Activated CD4-positive, alpha-beta T cell treated with anti-CD3 and anti-CD28 coated beads, Interleukin-2, amount 50 U/mL, for 16 hours (primary cell): Measurements from ENCODE around the gene TMEM132D.

ENCODE experiments used
- DNase-seq: peaks from one replicate; pipeline ENCODE4 v3.0.0-alpha.2; 2020

The TMEM132D gene

GRCh38 chr12:129635021-129635685 lies 268.7 kb downstream of the TMEM132D start:
- no peak for DNase-seq

GRCh38 chr12:129631316-129631715 lies 272.5 kb downstream of the TMEM132D start:
- no peak for DNase-seq

DNA sequence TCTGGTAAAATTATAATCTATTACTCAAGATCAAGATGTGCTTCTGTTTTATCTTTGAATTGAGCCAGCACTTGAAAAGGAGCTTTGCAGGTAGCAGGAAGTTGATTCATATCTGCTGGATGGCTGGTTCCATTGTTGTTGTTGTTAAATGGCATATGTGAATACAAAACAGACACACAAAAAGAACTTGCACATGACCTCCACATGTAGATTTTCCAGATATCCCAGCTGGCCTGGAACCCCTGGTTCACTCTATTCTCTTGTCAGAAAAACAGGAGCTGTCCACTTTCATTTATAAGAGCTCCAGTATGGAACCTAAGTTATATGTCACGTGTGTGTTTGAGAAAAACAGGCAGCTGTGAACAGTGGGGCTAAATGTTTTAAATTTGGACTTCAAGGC lies 273.9 kb downstream of the TMEM132D start:
- DNase-seq: no peak

DNA sequence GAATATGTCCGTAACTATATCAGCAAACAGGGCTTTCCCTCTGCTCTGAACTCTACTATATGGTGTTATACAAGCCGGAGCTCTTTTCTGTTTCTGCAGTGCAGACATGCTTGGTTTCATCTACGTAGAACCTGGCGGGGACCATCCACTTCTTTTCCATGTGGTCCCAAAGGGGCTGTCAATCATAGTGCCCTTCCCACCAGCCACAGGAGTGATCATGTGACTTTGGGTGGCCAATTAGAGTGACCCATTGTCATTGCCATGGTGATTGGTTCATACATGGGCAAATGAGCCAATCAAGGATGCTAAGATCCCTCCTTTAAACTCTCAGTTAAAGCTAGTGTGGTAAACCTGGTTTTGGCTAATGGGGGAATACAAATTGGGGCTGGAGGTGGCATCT lies 281.3 kb downstream of the TMEM132D start:
- no peak for DNase-seq

DNA sequence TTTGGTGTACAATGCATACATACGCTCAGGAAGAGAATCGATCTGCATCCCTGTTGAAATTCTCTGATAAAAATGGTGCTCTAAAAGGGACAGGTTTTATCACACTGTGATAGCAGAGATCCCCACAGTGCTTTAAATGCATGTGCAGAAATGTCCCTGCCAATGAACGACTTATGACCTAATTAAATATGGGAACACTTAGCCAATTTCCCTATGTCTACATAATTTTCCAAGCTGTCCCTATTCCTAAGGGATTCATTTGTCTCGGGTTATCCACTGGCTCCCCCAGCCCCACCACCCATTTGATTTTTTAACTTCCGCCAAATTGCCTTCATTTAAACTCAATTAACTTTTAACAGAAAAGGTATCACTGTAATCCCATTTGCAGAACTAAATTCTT lies 284.6 kb downstream of the TMEM132D start:
- no peak for DNase-seq

- no peak for DNase-seq
Measured at GRCh38 chr12:129617849-129618248, 286.0 kb downstream of the TMEM132D start.

GRCh38 chr12:129615001-129615400 lies 288.8 kb downstream of the TMEM132D start:
- no peak for DNase-seq

DNA sequence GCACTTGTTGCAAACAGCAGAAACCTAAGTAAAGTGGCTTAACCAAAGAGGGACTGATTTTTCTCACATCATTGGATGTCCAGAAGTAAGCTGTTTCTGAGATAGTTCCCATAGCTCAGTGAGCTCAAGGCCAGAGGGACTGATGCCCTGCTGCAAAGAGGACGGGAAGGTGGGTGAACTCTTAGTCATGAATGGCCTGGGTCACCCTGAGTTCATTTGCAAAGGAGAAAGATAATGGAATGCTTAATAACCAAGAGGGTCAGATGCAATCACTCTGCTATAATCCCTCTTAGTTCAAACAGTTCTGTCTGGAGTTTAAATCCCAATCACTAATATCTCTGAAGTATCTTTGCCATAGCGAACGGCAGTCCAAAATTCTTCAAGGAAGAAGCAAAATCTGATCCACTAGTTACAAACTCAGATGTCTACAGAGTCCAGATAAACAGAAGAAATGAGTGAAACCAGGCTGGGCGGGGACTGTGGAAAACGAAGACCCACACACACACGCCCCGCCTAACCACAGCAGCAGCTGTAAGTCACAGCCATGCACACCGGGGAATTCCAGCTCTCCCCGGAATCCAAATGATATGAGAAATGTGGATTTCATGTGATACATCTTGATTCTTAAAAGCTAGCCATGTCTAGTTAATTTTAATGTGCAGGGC lies 289.5 kb downstream of the TMEM132D start:
- no peak for DNase-seq

GRCh38 chr12:129613314-129613713 lies 290.5 kb downstream of the TMEM132D start:
- no peak for DNase-seq

GRCh38 chr12:129610601-129611120 lies 293.2 kb downstream of the TMEM132D start:
- no peak for DNase-seq

GRCh38 chr12:129607756-129608155 lies 296.1 kb downstream of the TMEM132D start:
- no peak for DNase-seq

DNA sequence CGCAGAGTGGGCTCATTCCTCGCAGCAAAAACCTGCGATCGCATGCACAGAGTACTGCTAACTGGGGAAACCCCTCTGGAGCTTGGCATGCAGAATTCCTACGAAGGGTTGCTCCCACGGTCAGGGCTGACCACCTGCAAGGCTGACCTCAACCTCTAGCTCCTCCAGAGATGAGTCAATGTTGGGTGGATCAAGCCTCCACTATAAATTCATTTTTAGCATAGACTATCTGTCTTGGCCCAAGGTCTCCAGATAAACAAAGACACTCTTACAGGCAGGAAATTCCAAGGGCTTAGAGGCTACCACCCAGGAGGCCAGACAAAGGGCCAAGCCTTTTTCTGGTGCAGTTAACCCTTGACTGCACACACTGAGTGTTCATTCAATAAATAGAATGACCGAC lies 296.5 kb downstream of the TMEM132D start:
- DNase-seq: no peak

- no peak for DNase-seq
Measured at GRCh38 chr12:129606239-129606638, 297.6 kb downstream of the TMEM132D start.

GRCh38 chr12:129605666-129606065 lies 298.2 kb downstream of the TMEM132D start:
- DNase-seq: no peak

DNA sequence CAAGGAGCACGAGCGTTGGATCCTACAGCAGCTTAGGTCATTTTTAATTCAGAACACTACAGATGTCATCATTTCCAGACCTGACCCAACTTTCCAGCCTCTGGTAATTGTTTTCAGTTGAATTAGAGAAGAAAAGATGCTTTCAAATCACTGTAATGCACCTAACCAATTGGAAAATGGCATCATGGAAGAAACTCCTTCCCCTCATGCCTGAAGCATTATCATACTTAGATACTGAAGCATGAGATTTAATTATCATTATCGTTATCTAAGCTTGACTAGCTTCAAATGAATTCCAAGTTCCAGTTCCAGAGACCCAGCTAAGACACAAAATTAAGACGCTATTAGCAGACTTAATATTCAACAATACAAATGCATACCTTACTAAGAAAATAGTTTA lies 299.3 kb downstream of the TMEM132D start:
- no peak for DNase-seq

DNA sequence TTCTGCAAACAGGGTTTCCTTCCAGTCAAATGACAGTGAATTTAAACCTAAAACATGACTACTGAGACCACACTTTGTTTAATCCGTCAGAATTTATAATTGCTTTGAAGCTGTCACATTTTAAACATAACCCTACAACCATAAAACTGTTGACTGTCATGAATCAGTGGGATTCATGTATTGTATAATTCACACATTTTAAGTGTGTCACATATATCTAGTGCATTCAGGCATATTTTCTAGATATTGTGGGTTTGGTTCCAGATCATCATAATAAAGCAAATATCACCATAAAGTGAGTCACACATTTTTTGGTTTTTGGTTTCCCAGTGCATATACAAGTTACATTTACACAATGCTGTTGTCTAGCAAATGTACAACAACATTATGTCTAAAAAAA lies 304.4 kb downstream of the TMEM132D start:
- no peak for DNase-seq

- DNase-seq: no peak
Measured at GRCh38 chr12:129594098-129594497, 309.7 kb downstream of the TMEM132D start.

DNA sequence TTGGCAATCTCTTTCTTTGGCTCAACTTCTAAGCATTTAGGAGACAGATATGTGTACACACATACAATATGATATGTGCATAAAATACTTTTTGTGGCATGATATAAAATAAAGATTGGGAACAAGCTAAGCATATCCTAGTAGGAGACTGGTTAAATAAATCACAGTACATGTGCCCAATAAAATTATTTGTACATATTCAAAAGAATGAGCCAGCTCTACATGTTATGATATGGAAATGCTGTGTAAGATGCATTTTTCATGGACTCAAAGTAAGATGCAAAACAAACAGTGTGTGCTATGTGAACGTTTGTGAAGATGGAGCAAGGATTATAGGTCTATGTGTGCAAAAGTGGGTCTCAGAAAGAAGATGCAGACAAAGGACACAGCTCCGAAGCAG lies 311.4 kb downstream of the TMEM132D start:
- no peak for DNase-seq

DNA sequence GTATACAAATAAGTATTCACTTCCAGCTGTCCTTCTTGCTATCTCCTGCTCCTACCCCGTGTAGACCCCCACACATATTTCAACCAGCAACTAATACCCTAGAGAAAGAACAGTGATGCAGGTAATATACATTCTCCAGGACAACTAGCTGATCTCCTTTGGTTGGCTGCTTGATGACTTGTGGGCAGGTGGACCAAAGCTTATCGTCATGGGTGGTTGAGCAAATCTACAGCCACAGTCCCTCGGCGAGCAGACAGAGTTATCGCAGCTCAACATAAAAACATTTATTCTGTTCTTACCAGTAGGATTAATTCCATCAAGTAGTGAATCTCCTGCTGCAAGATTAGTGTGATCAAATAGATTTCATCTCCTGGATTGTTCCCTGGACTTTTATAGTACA lies 314.3 kb downstream of the TMEM132D start:
- DNase-seq: no peak

DNA sequence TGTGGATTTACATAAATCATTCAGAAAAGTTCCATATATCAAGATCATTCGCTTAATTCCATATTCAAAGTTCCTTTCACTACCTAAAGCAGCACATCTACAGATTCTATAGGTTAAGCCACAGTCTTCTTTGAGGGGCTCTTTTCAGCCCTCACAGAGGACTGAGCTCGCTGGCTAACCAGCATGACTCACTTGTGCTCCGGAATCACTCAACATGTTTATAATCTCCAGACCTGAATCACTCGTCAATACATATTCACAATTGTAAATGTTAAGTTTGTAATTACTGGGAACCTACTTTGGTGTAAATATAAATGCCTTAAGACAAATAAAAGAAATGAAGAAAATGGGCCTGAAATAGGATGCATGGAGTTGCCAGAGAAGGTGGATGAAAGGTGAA lies 315.7 kb downstream of the TMEM132D start:
- DNase-seq: no peak

GRCh38 chr12:129585296-129585695 lies 318.5 kb downstream of the TMEM132D start:
- DNase-seq: no peak

GRCh38 chr12:129579879-129580278 lies 323.9 kb downstream of the TMEM132D start:
- no peak for DNase-seq

- no peak for DNase-seq
Measured at GRCh38 chr12:129571901-129572494, 331.8 kb downstream of the TMEM132D start.

GRCh38 chr12:129570796-129571400 lies 332.9 kb downstream of the TMEM132D start:
- DNase-seq: no peak
